HCT116 (cell line): ENCODE results near the gene MYO7A. TPM values are rescaled to one million over a fixed set of nuclear protein-coding genes. Genes with fewer than 3 reads are reported as not detected.

ENCODE experiments used
- ATAC-seq: fragments of 200-7000 bp; cut with Tn5 transposase; 2 replicates; pipeline ENCODE4 v1.9.1; 2020; ENCODE audit warnings: mild to moderate bottlenecking, moderate library complexity
- BruUV-seq: library from RNA; stranded (reverse); fragments of 400-500 nt; replicated peaks from 2 replicates; lab custom pipeline; 2021; lab: Mats Ljungman, UMichigan
- CTCF ChIA-PET: fragments of 300-600 bp; sonication (Branson Sonifier 250); formaldehyde crosslinking; loops from one replicate; lab custom pipeline; 2021; ENCODE audit warnings: antibody characterized with exemption; lab: Charles Lee
- POLR2A ChIA-PET: fragments of 300-600, 350-600 bp; sonication (Branson Sonifier 250); formaldehyde crosslinking; loops from one replicate; lab custom pipeline; 2021; ENCODE audit warnings: antibody characterized with exemption; lab: Charles Lee
- RAD21 ChIA-PET, 2 experiments: fragments of 300-600 bp; sonication (Branson Sonifier 250); formaldehyde crosslinking; loops; one replicate each; lab custom pipeline; 2023; ENCODE audit warnings: low total read pairs in 2 of 2; ENCODE audit not compliant: uncharacterized antibody in 2 of 2, unreplicated experiment in 2 of 2, low non-redundant PET in 1 of 2; lab: Charles Lee
- DNase-seq: peaks from one replicate; pipeline ENCODE4 v3.0.0-alpha.2; 2010; ENCODE audit warnings: low read depth, low spot score
- H2AFZ ChIP-seq: fragments of 200-600 bp; shearing (Covaris generic), sonication (generic); 2 replicates; pipeline ENCODE4 v1.6.1; 2017; ENCODE audit warnings: low read depth, mixed run types, mixed read lengths, antibody characterized with exemption, low read length; ENCODE audit not compliant: poor library complexity, severe bottlenecking
- H3K27ac ChIP-seq: 2 replicates; pipeline ENCODE4 v1.5.1; 2012; ENCODE audit warnings: low read depth, low read length
- H3K27me3 ChIP-seq: fragments of 200-600 bp; sonication (generic); 2 replicates; pipeline ENCODE4 v1.6.1; 2016; ENCODE audit warnings: mixed run types, low read length, mixed read lengths; ENCODE audit not compliant: insufficient read depth
- H3K36me3 ChIP-seq, 2 experiments: fragments of 200-500 bp in 1 of 2; fragments of 200-600 bp in 1 of 2; sonication (Bioruptor generic) in 1 of 2; sonication (generic) in 1 of 2; 2 replicates each; pipeline versions ENCODE4 v1.5.1 to v1.6.1; 2014 to 2016; ENCODE audit warnings: low read length in 2 of 2, inconsistent platforms in 1 of 2, mixed read lengths in 1 of 2, mixed run types in 1 of 2; ENCODE audit not compliant: insufficient read depth in 2 of 2, control insufficient read depth in 1 of 2
- H3K4me1 ChIP-seq, 2 experiments: fragments of 200-600 bp in 1 of 2; sonication (generic) in 1 of 2; 2 replicates each; pipeline versions ENCODE4 v1.5.1 to v1.6.1; 2012 to 2017; ENCODE audit warnings: low read length in 2 of 2, inconsistent platforms in 1 of 2, mild to moderate bottlenecking in 1 of 2, mixed read lengths in 1 of 2, mixed run types in 1 of 2, moderate library complexity in 1 of 2; ENCODE audit not compliant: insufficient read depth in 2 of 2, control insufficient read depth in 1 of 2
- H3K4me2 ChIP-seq: fragments of 200-600 bp; sonication (generic); 2 replicates; pipeline ENCODE4 v1.6.1; 2017; ENCODE audit warnings: mixed run types, low read length, mixed read lengths
- H3K4me3 ChIP-seq, 2 experiments: fragments of 200-600 bp in 1 of 2; sonication (generic) in 1 of 2; replicated peaks in 1 of 2; 2 replicates each; pipeline ENCODE4 v1.5.1; 2011 to 2016; ENCODE audit warnings: low read length in 2 of 2, control low read depth in 1 of 2, low read depth in 1 of 2, mild to moderate bottlenecking in 1 of 2, mixed read lengths in 1 of 2, mixed run types in 1 of 2
- H3K79me2 ChIP-seq: fragments of 200-600 bp; sonication (generic); 2 replicates; pipeline ENCODE4 v1.6.1; 2017; ENCODE audit warnings: mild to moderate bottlenecking, mixed run types, low read length, moderate library complexity, mixed read lengths; ENCODE audit not compliant: insufficient read depth
- H3K9ac ChIP-seq: fragments of 200-600 bp; sonication (generic); 2 replicates; pipeline ENCODE4 v1.6.1; 2016; ENCODE audit warnings: low read length, mixed read lengths
- H3K9me2 ChIP-seq: fragments of 200-600 bp; sonication (generic), shearing (Covaris generic); 2 replicates; pipeline ENCODE4 v1.6.1; 2017; ENCODE audit warnings: mixed run types, mild to moderate bottlenecking, moderate library complexity; ENCODE audit not compliant: insufficient read depth
- H3K9me3 ChIP-seq, 2 experiments: fragments of 200-500 bp in 1 of 2; fragments of 200-600 bp in 1 of 2; sonication (Bioruptor generic) in 1 of 2; sonication (generic) in 1 of 2; 2 replicates each; pipeline ENCODE4 v1.6.1; 2014 to 2017; ENCODE audit warnings: low read length in 2 of 2, mixed read lengths in 2 of 2, inconsistent platforms in 1 of 2, low read depth in 1 of 2, mild to moderate bottlenecking in 1 of 2, mixed run types in 1 of 2, moderate library complexity in 1 of 2; ENCODE audit not compliant: control insufficient read depth in 1 of 2, insufficient read depth in 1 of 2
- H4K20me1 ChIP-seq: fragments of 200-600 bp; sonication (generic), shearing (Covaris generic); 2 replicates; pipeline ENCODE4 v1.6.1; 2017; ENCODE audit warnings: mixed run types, mild to moderate bottlenecking, moderate library complexity; ENCODE audit not compliant: insufficient read depth
- ATF3 ChIP-seq: IDR thresholded peaks from 2 replicates; pipeline ENCODE4 v1.6.1; 2012
- ELF1 ChIP-seq: IDR thresholded peaks from 2 replicates; pipeline ENCODE4 v1.6.1; 2012; ENCODE audit warnings: low read depth, borderline replicate concordance
- EZH2 ChIP-seq: fragments of 200-600 bp; sonication (generic); IDR thresholded peaks from 2 replicates; pipeline ENCODE4 v1.6.1; 2017; ENCODE audit warnings: antibody characterized with exemption, mixed run types
- FOSL1 ChIP-seq: IDR thresholded peaks from 2 replicates; pipeline ENCODE4 v1.6.1; 2012; ENCODE audit warnings: low read depth
- POLR2AphosphoS5 ChIP-seq: IDR thresholded peaks from 2 replicates; pipeline ENCODE4 v1.6.1; 2011; ENCODE audit warnings: mild to moderate bottlenecking, low read depth, low read length, moderate library complexity
- RAD21 ChIP-seq: IDR thresholded peaks from 2 replicates; pipeline ENCODE4 v1.6.1; 2012; ENCODE audit warnings: low read depth, mild to moderate bottlenecking
- REST ChIP-seq: IDR thresholded peaks from 2 replicates; pipeline ENCODE4 v1.6.1; 2012; ENCODE audit warnings: low read depth
- SRF ChIP-seq: IDR thresholded peaks from 2 replicates; pipeline ENCODE4 v1.6.1; 2012; ENCODE audit warnings: low read depth
- TCF7L2 ChIP-seq: IDR thresholded peaks from 2 replicates; pipeline ENCODE4 v1.7.0; 2011; ENCODE audit warnings: borderline replicate concordance, inconsistent platforms; ENCODE audit not compliant: insufficient read depth, insufficient read length; ENCODE audit errors: extremely low read depth
- intact Hi-C: fragments of 100-400 bp; cut with micrococcal nuclease; formaldehyde crosslinking; loops from 2 replicates; pipeline ENCODE4 v1.10.0; 2022
- total RNA-seq: library from RNA; stranded (reverse); gene quantifications from one replicate; pipeline ENCODE4 v1.2.1, GENCODE V29; 2021; ENCODE audit not compliant: unreplicated experiment

Gene MYO7A
- total RNA-seq, 1 experiment from 2014 or later, result 1.8 TPM

- Histone ChIP-seq H3K4me2 (no peak overlapping the region), H4K20me1 (no peaks in the 10 kb centered on the region), H3K36me3 (no peaks in the 10 kb centered on the region), H3K9me2 (no peaks in the 10 kb centered on the region), H3K4me3 (no peak overlapping the region), H3K79me2 (no peaks in the 10 kb centered on the region), H3K9ac (no peak overlapping the region), H3K27me3 (no peaks in the 10 kb centered on the region), H2AFZ (no peak overlapping the region), H3K9me3 (no peaks in the 10 kb centered on the region), H3K27ac (no peak overlapping the region)
- DNase-seq, result no peak
- no peak for ATAC-seq
- ChIA-PET CTCF (interaction anchor here (1.2 kb wide), 1 partner anchor 9 kb away, joined by 3 read pairs; no protein-coding TSS in a partner anchor), RAD21 (no interaction called here), POLR2A (no interaction called here)
- intact Hi-C loops, result loop anchor here (10.0 kb wide), 1 partner anchor 255 kb away; no protein-coding TSS in a partner anchor
- TF ChIP-seq EZH2 (no peak), REST (no peak), SRF (no peak)
- TF ChIP-seq, all 23 proteins: peak for 0
- no peaks in the 10 kb centered on the region for H3K4me1 ChIP-seq
- no TSS peak for BruUV-seq
Observed at GRCh38 chr11:77179681-77180080, 51.6 kb downstream of the MYO7A start.

GRCh38 chr11:77180346-77180745 lies 52.3 kb downstream of the MYO7A start:
- H3K79me2 ChIP-seq, result no peaks in the 10 kb centered on the region
- no peak overlapping the region for H3K4me3 ChIP-seq
- H3K27me3 ChIP-seq, result no peaks in the 10 kb centered on the region
- H3K9me3 ChIP-seq, result no peaks in the 10 kb centered on the region
- CTCF ChIA-PET, result no interaction called here
- no TSS peak for BruUV-seq
- no peaks in the 10 kb centered on the region for H3K9me2 ChIP-seq
- RAD21 ChIA-PET, result no interaction called here
- H3K36me3 ChIP-seq, result no peaks in the 10 kb centered on the region
- H3K4me1 ChIP-seq, result no peaks in the 10 kb centered on the region
- H3K27ac ChIP-seq, result no peak overlapping the region
- ATAC-seq (no peak), DNase-seq (no peak)
- intact Hi-C loops, result loop anchor here (10.0 kb wide), 1 partner anchor 256 kb away; no protein-coding TSS in a partner anchor
- H3K9ac ChIP-seq, result no peak overlapping the region
- TF ChIP-seq ELF1 (no peak), POLR2AphosphoS5 (no peak), RAD21 (no peak), TCF7L2 (no peak), FOSL1 (no peak), ATF3 (no peak)
- POLR2A ChIA-PET, result no interaction called here
- no peak overlapping the region for H2AFZ ChIP-seq
- no peaks in the 10 kb centered on the region for H4K20me1 ChIP-seq
- H3K4me2 ChIP-seq, result no peak overlapping the region
